GM19240 (cell line): Measurements from ENCODE around the gene WDR37.
"Not testable (repeated sequence)": the region's sequence is repeated elsewhere in the genome, so short reads cannot be mapped to it uniquely, and the experiment has no call there.

Source experiments
- DNase-seq: peaks from one replicate; pipeline ENCODE4 v3.0.0; 2011; ENCODE audit warnings: low spot score; ENCODE audit not compliant: insufficient read length

The WDR37 gene

GRCh38 chr10:1151076-1152033, 95.2 kb downstream of the WDR37 start:
- DNase-seq, result no peak

- no peak for DNase-seq
Measured at GRCh38 chr10:1152386-1153250, 96.4 kb downstream of the WDR37 start.

- DNase-seq, result no peak
Measured at GRCh38 chr10:1153251-1153763, 97.1 kb downstream of the WDR37 start.

- no peak for DNase-seq
Measured at GRCh38 chr10:1153805-1154351, 97.7 kb downstream of the WDR37 start.

- DNase-seq, result no peak
Measured at GRCh38 chr10:1154531-1155295, 98.5 kb downstream of the WDR37 start.

GRCh38 chr10:1155791-1156615, 99.8 kb downstream of the WDR37 start:
- DNase-seq, result no peak

- no peak for DNase-seq
Measured at GRCh38 chr10:1156616-1156886, 100.4 kb downstream of the WDR37 start.

GRCh38 chr10:1156921-1157614, 100.9 kb downstream of the WDR37 start:
- DNase-seq, result no peak

GRCh38 chr10:1157615-1157933, 101.4 kb downstream of the WDR37 start:
- no peak for DNase-seq

GRCh38 chr10:1158066-1158465, 101.9 kb downstream of the WDR37 start:
- no peak for DNase-seq

- DNase-seq, result not testable (repeated sequence)
Measured at GRCh38 chr10:1158536-1158935, 102.4 kb downstream of the WDR37 start.

GRCh38 chr10:1159131-1160061, 103.2 kb downstream of the WDR37 start:
- no peak for DNase-seq

GRCh38 chr10:1160561-1161314, 104.6 kb downstream of the WDR37 start:
- DNase-seq, result no peak

GRCh38 chr10:1161315-1161673, 105.1 kb downstream of the WDR37 start:
- not testable (repeated sequence) for DNase-seq

GRCh38 chr10:1162481-1163203, 106.5 kb downstream of the WDR37 start:
- DNase-seq, result no peak

GRCh38 chr10:1163204-1163660, 107.0 kb downstream of the WDR37 start:
- no peak for DNase-seq

GRCh38 chr10:1163831-1164230, 107.6 kb downstream of the WDR37 start:
- no peak for DNase-seq
